GM23338 (cell line): ENCODE results near the gene SFMBT2.

Experiments used
- CREB1 ChIP-seq: fragments of 250-450 bp; sonication (Bioruptor Pico); IDR thresholded peaks from 2 replicates; pipeline ENCODE4 v1.5.0; 2020; ENCODE audit warnings: low read depth, mild to moderate bottlenecking, moderate library complexity
- EZH2 ChIP-seq: fragments of 200-600 bp; sonication (generic); IDR thresholded peaks from one replicate; pipeline ENCODE4 v1.8.0; 2017; ENCODE audit warnings: antibody characterized with exemption, mild to moderate bottlenecking, low read depth; ENCODE audit not compliant: unreplicated experiment
- EZH2phosphoT487 ChIP-seq: fragments of 200-600 bp; sonication (generic); IDR thresholded peaks from one replicate; pipeline ENCODE4 v1.8.1; 2018; ENCODE audit warnings: antibody characterized with exemption; ENCODE audit not compliant: unreplicated experiment
- POLR2AphosphoS5 ChIP-seq: IDR thresholded peaks from 2 replicates; pipeline ENCODE4 v1.6.1; 2016; ENCODE audit warnings: antibody characterized with exemption, low read depth
- STAT1 ChIP-seq: IDR thresholded peaks from one replicate; pipeline ENCODE4 v1.6.1; 2016; ENCODE audit warnings: antibody characterized with exemption; ENCODE audit not compliant: unreplicated experiment
- ZNF114 ChIP-seq: fragments of 250-450 bp; sonication (Bioruptor Pico); IDR thresholded peaks from 2 replicates; pipeline ENCODE4 v1.5.0; 2020; ENCODE audit warnings: mild to moderate bottlenecking, moderate library complexity
- TF ChIP-seq, protein P1 (sequence below): IDR thresholded peaks from one replicate; pipeline ENCODE4 v1.6.1; 2018; ENCODE audit warnings: antibody characterized with exemption; ENCODE audit not compliant: unreplicated experiment
- TF ChIP-seq, protein P2 (sequence below), 2 experiments: fragments of 200-600 bp in 1 of 2; sonication (generic) in 1 of 2; conservative IDR thresholded peaks; 2 replicates each; pipeline versions ENCODE4 v1.5.1 to v1.6.1; 2016 to 2017; ENCODE audit warnings: antibody characterized with exemption in 2 of 2, low read depth in 2 of 2, mild to moderate bottlenecking in 2 of 2, moderate library complexity in 1 of 2

DNA sequence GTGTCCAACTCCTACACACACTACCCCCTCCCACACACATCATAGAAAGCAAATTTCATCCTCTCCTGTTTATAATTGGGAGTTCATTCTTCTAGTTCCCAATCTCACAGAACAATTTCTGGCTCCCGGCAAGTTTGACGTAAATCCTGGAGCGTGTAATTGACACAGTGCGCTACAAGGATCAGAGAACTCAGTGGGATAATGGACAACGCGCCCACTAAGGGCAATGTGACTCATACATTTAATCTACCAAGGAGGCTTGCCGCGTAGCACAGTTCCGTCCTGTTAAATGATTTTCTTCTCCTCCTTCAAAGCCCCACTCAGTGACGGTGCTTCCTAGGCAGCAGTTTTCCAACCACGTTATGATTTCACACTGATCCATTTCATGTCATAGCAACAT lies 277.6 kb downstream of the SFMBT2 start:
- TF ChIP-seq, protein P1, sequence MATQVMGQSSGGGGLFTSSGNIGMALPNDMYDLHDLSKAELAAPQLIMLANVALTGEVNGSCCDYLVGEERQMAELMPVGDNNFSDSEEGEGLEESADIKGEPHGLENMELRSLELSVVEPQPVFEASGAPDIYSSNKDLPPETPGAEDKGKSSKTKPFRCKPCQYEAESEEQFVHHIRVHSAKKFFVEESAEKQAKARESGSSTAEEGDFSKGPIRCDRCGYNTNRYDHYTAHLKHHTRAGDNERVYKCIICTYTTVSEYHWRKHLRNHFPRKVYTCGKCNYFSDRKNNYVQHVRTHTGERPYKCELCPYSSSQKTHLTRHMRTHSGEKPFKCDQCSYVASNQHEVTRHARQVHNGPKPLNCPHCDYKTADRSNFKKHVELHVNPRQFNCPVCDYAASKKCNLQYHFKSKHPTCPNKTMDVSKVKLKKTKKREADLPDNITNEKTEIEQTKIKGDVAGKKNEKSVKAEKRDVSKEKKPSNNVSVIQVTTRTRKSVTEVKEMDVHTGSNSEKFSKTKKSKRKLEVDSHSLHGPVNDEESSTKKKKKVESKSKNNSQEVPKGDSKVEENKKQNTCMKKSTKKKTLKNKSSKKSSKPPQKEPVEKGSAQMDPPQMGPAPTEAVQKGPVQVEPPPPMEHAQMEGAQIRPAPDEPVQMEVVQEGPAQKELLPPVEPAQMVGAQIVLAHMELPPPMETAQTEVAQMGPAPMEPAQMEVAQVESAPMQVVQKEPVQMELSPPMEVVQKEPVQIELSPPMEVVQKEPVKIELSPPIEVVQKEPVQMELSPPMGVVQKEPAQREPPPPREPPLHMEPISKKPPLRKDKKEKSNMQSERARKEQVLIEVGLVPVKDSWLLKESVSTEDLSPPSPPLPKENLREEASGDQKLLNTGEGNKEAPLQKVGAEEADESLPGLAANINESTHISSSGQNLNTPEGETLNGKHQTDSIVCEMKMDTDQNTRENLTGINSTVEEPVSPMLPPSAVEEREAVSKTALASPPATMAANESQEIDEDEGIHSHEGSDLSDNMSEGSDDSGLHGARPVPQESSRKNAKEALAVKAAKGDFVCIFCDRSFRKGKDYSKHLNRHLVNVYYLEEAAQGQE: no peak
- no peak for TF ChIP-seq EZH2phosphoT487
- TF ChIP-seq STAT1: no peak
- TF ChIP-seq, protein P2, sequence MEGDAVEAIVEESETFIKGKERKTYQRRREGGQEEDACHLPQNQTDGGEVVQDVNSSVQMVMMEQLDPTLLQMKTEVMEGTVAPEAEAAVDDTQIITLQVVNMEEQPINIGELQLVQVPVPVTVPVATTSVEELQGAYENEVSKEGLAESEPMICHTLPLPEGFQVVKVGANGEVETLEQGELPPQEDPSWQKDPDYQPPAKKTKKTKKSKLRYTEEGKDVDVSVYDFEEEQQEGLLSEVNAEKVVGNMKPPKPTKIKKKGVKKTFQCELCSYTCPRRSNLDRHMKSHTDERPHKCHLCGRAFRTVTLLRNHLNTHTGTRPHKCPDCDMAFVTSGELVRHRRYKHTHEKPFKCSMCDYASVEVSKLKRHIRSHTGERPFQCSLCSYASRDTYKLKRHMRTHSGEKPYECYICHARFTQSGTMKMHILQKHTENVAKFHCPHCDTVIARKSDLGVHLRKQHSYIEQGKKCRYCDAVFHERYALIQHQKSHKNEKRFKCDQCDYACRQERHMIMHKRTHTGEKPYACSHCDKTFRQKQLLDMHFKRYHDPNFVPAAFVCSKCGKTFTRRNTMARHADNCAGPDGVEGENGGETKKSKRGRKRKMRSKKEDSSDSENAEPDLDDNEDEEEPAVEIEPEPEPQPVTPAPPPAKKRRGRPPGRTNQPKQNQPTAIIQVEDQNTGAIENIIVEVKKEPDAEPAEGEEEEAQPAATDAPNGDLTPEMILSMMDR (conservative IDR thresholded peaks at IDR 0.05; ENCODE audit: low read depth in 2 of 2): no peak
- no peak for TF ChIP-seq CREB1 (CRISPR knock-in tag)
- TF ChIP-seq EZH2: no peak
- TF ChIP-seq POLR2AphosphoS5: no peak
- no peak for TF ChIP-seq ZNF114
